Caco-2 (cell line): ENCODE measurements around the gene NEK10. TPM values are rescaled to one million over a fixed set of nuclear protein-coding genes. Genes with fewer than 3 reads are reported as not detected.

Experiments
- BruUV-seq: library from RNA; stranded (reverse); fragments of 400-500 nt; replicated peaks from 2 replicates; lab custom pipeline; 2021; lab: Mats Ljungman, UMichigan
- CTCF ChIA-PET: fragments of 300-600 bp; sonication (Branson Sonifier 250); formaldehyde crosslinking; loops from one replicate; lab custom pipeline; 2022; ENCODE audit warnings: antibody characterized with exemption; lab: Charles Lee
- POLR2A ChIA-PET: fragments of 300-600 bp; sonication (Branson Sonifier 250); formaldehyde crosslinking; loops from one replicate; lab custom pipeline; 2022; ENCODE audit warnings: antibody characterized with exemption; lab: Charles Lee
- DNase-seq, 2 experiments: peaks; one replicate each; pipeline versions ENCODE4 v3.0.0 to v3.0.0-alpha.2; 2020 to 2022
- H3K27me3 ChIP-seq: replicated peaks from 2 replicates; pipeline ENCODE4 v1.6.0; 2011; ENCODE audit warnings: low read length; ENCODE audit not compliant: control insufficient read depth, insufficient read depth
- H3K36me3 ChIP-seq: 2 replicates; pipeline ENCODE4 v1.5.1; 2011; ENCODE audit warnings: low read length; ENCODE audit not compliant: control insufficient read depth, insufficient read depth
- H3K4me1 ChIP-seq: fragments of 250-450 bp; sonication (Bioruptor Pico); 2 replicates; pipeline ENCODE4 v1.5.1; 2020; ENCODE audit warnings: mild to moderate bottlenecking
- H3K4me3 ChIP-seq: 2 replicates; pipeline ENCODE4 v1.5.1; 2011; ENCODE audit warnings: low read depth, mild to moderate bottlenecking, control low read depth, low read length
- H3K9me3 ChIP-seq: fragments of 250-450 bp; sonication (Bioruptor Pico); 2 replicates; pipeline ENCODE4 v1.5.1; 2020; ENCODE audit warnings: mild to moderate bottlenecking, moderate library complexity
- H3K27ac Mint-ChIP-seq: one replicate; pipeline ENCODE4 v1.8.0; 2022; ENCODE audit warnings: mixed read lengths; ENCODE audit not compliant: unreplicated experiment
- H3K27me3 Mint-ChIP-seq: one replicate; pipeline ENCODE4 v1.8.0; 2022; ENCODE audit warnings: mixed read lengths; ENCODE audit not compliant: insufficient read depth, unreplicated experiment
- H3K36me3 Mint-ChIP-seq: one replicate; pipeline ENCODE4 v1.8.0; 2022; ENCODE audit warnings: mild to moderate bottlenecking, mixed read lengths; ENCODE audit not compliant: insufficient read depth, unreplicated experiment
- H3K4me1 Mint-ChIP-seq: one replicate; pipeline ENCODE4 v1.8.0; 2022; ENCODE audit warnings: low read depth, mixed read lengths; ENCODE audit not compliant: unreplicated experiment
- H3K4me3 Mint-ChIP-seq: one replicate; pipeline ENCODE4 v1.8.0; 2022; ENCODE audit warnings: mild to moderate bottlenecking, moderate library complexity, mixed read lengths; ENCODE audit not compliant: unreplicated experiment
- H3K9me3 Mint-ChIP-seq: one replicate; pipeline ENCODE4 v1.8.0; 2022; ENCODE audit warnings: mixed read lengths; ENCODE audit not compliant: unreplicated experiment
- intact Hi-C: fragments of 100-400 bp; cut with micrococcal nuclease; formaldehyde crosslinking; loops from one replicate; pipeline ENCODE4 v1.10.0; 2022; ENCODE audit not compliant: unreplicated experiment
- total RNA-seq: library from RNA; stranded (reverse); gene quantifications from 2 replicates; pipeline ENCODE4 v1.2.3, GENCODE V29; 2022
- TF ChIP-seq, protein P1 (sequence below), 2 experiments: fragments of 200-600 bp in 1 of 2; IDR thresholded peaks; 1 replicate in 1 of 2; 2 replicates in 1 of 2; pipeline versions ENCODE4 v1.5.1 to v1.8.0; 2011 to 2022; ENCODE audit warnings: antibody characterized with exemption in 1 of 2, control low read depth in 1 of 2, inconsistent platforms in 1 of 2, low read depth in 1 of 2, low read length in 1 of 2, mild to moderate bottlenecking in 1 of 2, moderate library complexity in 1 of 2; ENCODE audit not compliant: insufficient read depth in 1 of 2, severe bottlenecking in 1 of 2, unreplicated experiment in 1 of 2

Gene NEK10
- total RNA-seq, 1 experiment from 2014 or later, result 0.39 TPM

DNA sequence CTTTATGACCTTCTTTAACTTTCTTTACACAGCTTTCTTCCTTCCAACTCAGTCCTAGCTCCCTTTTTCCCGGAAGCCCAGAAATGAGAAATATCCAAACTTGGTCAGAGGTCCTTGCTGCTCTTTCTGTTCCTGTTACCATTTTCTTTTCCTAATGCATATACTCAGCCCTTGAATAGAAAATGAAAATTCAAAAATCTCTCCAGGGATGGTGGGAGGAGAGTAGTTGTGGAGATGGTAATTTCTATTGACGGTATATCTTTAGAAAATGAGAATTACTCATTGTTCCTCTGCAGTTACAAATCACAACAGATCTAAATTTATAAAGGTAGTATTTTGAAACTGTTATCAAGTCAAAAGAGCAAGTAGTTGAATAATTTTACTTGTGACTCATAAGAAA lies 255.1 kb downstream of the NEK10 start:
- BruUV-seq, result no TSS peak

DNA sequence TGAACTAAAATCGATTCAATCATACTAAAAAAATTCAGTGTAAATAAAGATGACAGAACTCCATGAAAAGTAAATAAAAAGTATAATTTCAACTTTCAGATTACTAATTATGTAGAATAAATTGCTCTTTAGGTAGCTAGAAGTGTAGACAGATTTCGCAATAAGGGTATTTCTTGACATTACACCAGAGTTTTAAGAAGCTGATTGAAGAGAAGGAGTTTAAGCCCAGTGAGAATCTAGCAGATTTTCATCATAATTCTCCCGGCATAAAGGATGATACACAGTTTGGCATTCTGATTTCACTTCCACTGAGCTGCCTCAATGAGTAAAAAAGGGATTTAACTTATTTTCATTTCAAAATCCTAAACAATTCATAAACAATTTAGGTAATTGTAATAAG lies 259.2 kb downstream of the NEK10 start:
- ChIA-PET CTCF (no interaction called here), POLR2A (no interaction called here)
- Mint-ChIP-seq H3K4me1 (no peaks in the 10 kb centered on the region), H3K4me3 (no peak overlapping the region), H3K27me3 (no peaks in the 10 kb centered on the region), H3K27ac (no peak overlapping the region), H3K36me3 (no peaks in the 10 kb centered on the region), H3K9me3 (no peaks in the 10 kb centered on the region)
- DNase-seq, result no peak
- no peak overlapping the region for H3K4me3 ChIP-seq
- H3K36me3 ChIP-seq, result no peaks in the 10 kb centered on the region
- TF ChIP-seq, protein P1, sequence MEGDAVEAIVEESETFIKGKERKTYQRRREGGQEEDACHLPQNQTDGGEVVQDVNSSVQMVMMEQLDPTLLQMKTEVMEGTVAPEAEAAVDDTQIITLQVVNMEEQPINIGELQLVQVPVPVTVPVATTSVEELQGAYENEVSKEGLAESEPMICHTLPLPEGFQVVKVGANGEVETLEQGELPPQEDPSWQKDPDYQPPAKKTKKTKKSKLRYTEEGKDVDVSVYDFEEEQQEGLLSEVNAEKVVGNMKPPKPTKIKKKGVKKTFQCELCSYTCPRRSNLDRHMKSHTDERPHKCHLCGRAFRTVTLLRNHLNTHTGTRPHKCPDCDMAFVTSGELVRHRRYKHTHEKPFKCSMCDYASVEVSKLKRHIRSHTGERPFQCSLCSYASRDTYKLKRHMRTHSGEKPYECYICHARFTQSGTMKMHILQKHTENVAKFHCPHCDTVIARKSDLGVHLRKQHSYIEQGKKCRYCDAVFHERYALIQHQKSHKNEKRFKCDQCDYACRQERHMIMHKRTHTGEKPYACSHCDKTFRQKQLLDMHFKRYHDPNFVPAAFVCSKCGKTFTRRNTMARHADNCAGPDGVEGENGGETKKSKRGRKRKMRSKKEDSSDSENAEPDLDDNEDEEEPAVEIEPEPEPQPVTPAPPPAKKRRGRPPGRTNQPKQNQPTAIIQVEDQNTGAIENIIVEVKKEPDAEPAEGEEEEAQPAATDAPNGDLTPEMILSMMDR (IDR thresholded peaks at IDR 0.05; ENCODE audit: insufficient read depth in 1 of 2, low read depth in 1 of 2, low read length in 1 of 2, severe bottlenecking in 1 of 2, unreplicated experiment in 1 of 2), result no peak
- intact Hi-C loops, result no loop called here
- H3K27me3 ChIP-seq, result no peaks in the 10 kb centered on the region
- no peaks in the 10 kb centered on the region for H3K4me1 ChIP-seq
- H3K9me3 ChIP-seq, result no peaks in the 10 kb centered on the region
- no TSS peak for BruUV-seq

More for the DNA sequence above, 255.1 kb downstream of the NEK10 start:
- Mint-ChIP-seq H3K27ac (no peak overlapping the region), H3K4me3 (no peak overlapping the region), H3K36me3 (no peaks in the 10 kb centered on the region), H3K9me3 (no peaks in the 10 kb centered on the region), H3K27me3 (no peaks in the 10 kb centered on the region), H3K4me1 (no peaks in the 10 kb centered on the region)
- no peaks in the 10 kb centered on the region for H3K9me3 ChIP-seq
- H3K4me1 ChIP-seq, result no peaks in the 10 kb centered on the region
- no peak for DNase-seq
- no peaks in the 10 kb centered on the region for H3K36me3 ChIP-seq
- CTCF ChIA-PET, result no interaction called here
- POLR2A ChIA-PET, result no interaction called here
- intact Hi-C loops, result no loop called here
- no peaks in the 10 kb centered on the region for H3K27me3 ChIP-seq
- TF ChIP-seq, protein P1 (IDR thresholded peaks at IDR 0.05; ENCODE audit: insufficient read depth in 1 of 2, low read depth in 1 of 2, low read length in 1 of 2, severe bottlenecking in 1 of 2, unreplicated experiment in 1 of 2), result no peak
- no peak overlapping the region for H3K4me3 ChIP-seq

DNA sequence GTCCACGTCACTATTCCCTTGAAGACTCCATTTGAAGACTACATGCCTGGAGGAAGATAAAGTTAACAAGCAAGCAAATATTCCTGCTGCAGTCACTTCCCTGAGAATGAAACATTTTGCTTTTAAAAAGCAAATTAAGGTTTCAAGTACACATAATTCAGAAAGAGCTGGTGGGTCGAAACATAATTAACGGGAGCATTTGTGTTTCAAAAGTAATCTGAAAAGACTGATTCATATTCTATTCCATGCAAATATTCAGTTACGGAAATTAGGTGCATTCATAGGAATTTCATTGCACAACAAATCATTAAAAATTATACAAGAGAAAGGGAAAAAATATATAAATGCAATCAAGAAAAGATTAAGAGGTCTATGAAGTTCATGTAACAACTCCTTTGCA lies 260.9 kb downstream of the NEK10 start:
- H3K9me3 Mint-ChIP-seq, result no peaks in the 10 kb centered on the region
- no peaks in the 10 kb centered on the region for H3K36me3 ChIP-seq
- intact Hi-C loops, result no loop called here
- H3K4me3 Mint-ChIP-seq, result no peak overlapping the region
- H3K27me3 ChIP-seq, result no peaks in the 10 kb centered on the region
- CTCF ChIA-PET, result no interaction called here
- no TSS peak for BruUV-seq
- no peaks in the 10 kb centered on the region for H3K27me3 Mint-ChIP-seq
- no peaks in the 10 kb centered on the region for H3K4me1 ChIP-seq
- H3K27ac Mint-ChIP-seq, result no peak overlapping the region
- no peak for DNase-seq
- TF ChIP-seq, protein P1 (IDR thresholded peaks at IDR 0.05; ENCODE audit: insufficient read depth in 1 of 2, low read depth in 1 of 2, low read length in 1 of 2, severe bottlenecking in 1 of 2, unreplicated experiment in 1 of 2), result no peak
- no peaks in the 10 kb centered on the region for H3K4me1 Mint-ChIP-seq
- no peaks in the 10 kb centered on the region for H3K36me3 Mint-ChIP-seq
- H3K4me3 ChIP-seq, result no peak overlapping the region
- H3K9me3 ChIP-seq, result no peaks in the 10 kb centered on the region
- POLR2A ChIA-PET, result no interaction called here
